Measurements from ENCODE around the gene NIM1K.
"Not testable (repeated sequence)": the region's sequence is repeated elsewhere in the genome, so short reads cannot be mapped to it uniquely, and the experiment has no call there.

NIM1K gene

DNA sequence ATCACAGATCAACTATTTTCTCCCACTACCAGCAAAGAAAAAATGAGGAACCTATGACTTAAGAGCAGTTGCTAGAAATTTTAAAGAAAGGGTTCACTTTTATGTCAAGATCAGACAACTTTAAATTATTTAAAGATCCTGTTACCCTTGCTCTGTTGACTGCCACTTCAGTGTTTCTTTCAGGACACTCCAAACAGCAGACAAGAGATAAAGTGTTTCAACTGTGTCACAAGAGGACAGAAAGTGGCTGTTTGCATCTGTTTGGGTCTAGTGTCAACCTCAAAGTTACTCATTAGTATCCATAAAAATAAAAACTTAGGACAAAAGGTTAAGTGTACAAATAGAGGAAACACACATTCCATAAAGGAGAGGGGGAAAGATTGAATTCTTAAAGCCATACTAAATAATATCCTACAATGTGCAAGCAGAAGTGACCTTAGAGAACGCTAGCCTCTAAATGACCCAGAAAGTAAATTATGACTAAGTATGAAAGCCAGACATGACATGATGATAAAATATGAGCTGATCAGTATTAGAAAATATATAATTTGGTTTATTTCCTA lies 96.3 kb downstream of the NIM1K start:
- DNase-seq (ENCODE audit: insufficient read length) = no peak
- no peak for TF ChIP-seq TAF1 (IDR thresholded peaks at IDR 0.05; ENCODE audit: borderline replicate concordance, low read depth, low read length)
- TF ChIP-seq POLR2AphosphoS5 (IDR thresholded peaks at IDR 0.05; ENCODE audit: low read depth, low read length) = no peak
- no peak for TF ChIP-seq POLR2A (IDR thresholded peaks at IDR 0.05; ENCODE audit: low read depth, low read length)
- FAIRE-seq = no peak

DNA sequence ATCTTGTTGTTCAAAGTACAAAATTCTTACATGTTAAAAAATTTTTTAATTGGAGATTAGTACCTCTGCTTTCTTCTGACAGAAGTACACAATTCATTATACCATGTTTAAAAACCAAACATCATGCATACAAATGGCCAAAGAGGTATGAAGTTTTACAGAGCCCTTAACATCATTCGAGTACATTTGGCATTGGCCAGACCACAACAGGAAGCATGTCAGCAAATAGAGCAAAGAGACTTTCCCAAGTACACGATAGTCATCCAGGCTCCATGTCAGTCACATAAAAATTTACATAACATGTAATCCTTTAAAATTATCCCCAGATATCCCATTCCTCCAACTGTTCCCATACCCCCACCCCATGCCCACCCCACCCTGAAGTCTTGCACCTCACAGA lies 98.7 kb downstream of the NIM1K start:
- no peak for FAIRE-seq
- TF ChIP-seq TAF1 (IDR thresholded peaks at IDR 0.05; ENCODE audit: borderline replicate concordance, low read depth, low read length) = no peak
- TF ChIP-seq POLR2AphosphoS5 (IDR thresholded peaks at IDR 0.05; ENCODE audit: low read depth, low read length) = no peak
- TF ChIP-seq POLR2A (IDR thresholded peaks at IDR 0.05; ENCODE audit: low read depth, low read length) = no peak
- no peak for DNase-seq (ENCODE audit: insufficient read length)

DNA sequence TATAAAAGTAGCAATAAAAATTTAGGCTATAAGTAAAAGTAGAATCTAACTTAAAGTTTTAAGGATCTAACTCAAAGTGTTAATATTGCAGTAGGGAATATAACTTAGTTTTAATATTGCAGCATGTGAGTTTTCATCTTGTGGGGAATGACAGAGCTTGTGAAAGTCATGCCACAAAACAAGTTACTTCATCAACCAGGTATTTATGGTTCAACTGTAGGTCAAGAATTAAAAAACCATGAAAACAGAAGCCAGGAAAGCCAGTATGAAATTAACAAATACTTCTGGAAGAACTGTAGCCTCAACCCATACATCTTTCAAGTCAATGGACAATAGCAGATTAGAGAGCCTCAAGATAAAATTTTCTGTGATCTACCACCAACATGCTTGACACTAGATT lies 102.2 kb downstream of the NIM1K start:
- DNase-seq (ENCODE audit: insufficient read length) (no peak), FAIRE-seq (no peak)
- TF ChIP-seq TAF1 (IDR thresholded peaks at IDR 0.05; ENCODE audit: borderline replicate concordance, low read depth, low read length) = no peak

DNA sequence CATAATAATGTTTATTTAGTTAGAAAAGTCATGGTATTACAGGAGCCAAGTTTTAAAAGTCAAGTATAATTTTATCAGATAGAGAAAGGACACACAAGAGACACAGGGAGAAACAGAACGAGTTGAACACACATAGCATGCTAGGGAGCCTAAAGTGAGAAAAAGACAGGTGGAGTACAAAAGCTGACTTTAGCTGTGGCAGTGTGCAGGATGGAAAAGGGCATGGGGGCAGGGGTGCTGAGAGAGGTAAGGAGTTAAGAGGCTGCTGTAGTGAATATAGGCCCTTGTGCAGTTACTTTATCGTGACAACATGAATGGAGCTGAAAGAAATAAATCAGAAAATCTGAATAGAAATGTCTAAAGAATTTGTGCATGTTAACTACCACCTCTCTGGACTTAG lies 103.2 kb downstream of the NIM1K start:
- TF ChIP-seq POLR2AphosphoS5 (IDR thresholded peaks at IDR 0.05; ENCODE audit: low read depth, low read length) = no peak
- TF ChIP-seq POLR2A (IDR thresholded peaks at IDR 0.05; ENCODE audit: low read depth, low read length) = no peak
- TF ChIP-seq TAF1 (IDR thresholded peaks at IDR 0.05; ENCODE audit: borderline replicate concordance, low read depth, low read length) = no peak
- no peak for FAIRE-seq
- DNase-seq (ENCODE audit: insufficient read length) = no peak

DNA sequence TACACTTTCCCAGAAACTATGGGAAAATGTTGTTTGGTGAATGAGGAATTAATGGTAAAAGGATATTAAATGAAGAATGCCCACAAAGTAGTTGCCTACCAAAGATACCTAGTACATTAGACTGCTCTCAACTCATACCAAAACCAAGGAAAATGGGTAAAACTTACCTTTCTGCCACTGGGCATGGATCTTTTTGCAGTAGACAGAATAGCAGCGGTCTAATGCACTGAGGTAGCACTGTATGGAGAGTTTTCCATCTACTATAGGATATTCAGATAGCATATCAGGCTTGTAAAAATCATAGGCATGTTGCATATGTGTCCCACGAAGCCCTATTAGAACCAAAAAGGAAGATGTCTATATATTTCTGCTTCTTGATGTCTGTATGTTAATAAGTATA lies 104.8 kb downstream of the NIM1K start:
- FAIRE-seq (no peak), DNase-seq (ENCODE audit: insufficient read length) (no peak)
- TF ChIP-seq POLR2AphosphoS5 (IDR thresholded peaks at IDR 0.05; ENCODE audit: low read depth, low read length) = no peak
- TF ChIP-seq TAF1 (IDR thresholded peaks at IDR 0.05; ENCODE audit: borderline replicate concordance, low read depth, low read length) = no peak
- no peak for TF ChIP-seq POLR2A (IDR thresholded peaks at IDR 0.05; ENCODE audit: low read depth, low read length)

DNA sequence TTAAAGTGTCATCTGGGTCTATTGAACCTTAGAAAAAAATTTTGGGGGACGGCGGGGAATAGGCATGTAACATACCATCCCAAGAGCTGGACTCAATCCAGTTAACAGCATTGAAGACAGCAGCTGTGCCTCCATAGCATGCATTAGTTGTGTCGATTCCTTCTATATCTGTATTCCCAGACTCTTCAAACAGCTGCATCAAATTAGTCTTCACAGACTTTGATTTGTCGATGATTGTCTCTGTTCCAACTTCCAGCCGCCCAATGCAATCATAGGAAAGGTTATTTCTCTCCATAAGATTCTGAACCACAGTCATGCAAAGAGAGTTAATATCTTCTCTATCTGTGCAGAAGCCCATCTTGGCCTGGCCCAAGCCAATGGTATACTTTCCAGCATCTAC lies 106.4 kb downstream of the NIM1K start:
- FAIRE-seq = no peak
- TF ChIP-seq TAF1 (IDR thresholded peaks at IDR 0.05; ENCODE audit: borderline replicate concordance, low read depth, low read length) (no peak), POLR2A (IDR thresholded peaks at IDR 0.05; ENCODE audit: low read depth, low read length) (no peak), POLR2AphosphoS5 (IDR thresholded peaks at IDR 0.05; ENCODE audit: low read depth, low read length) (no peak)
- no peak for DNase-seq (ENCODE audit: insufficient read length)

DNA sequence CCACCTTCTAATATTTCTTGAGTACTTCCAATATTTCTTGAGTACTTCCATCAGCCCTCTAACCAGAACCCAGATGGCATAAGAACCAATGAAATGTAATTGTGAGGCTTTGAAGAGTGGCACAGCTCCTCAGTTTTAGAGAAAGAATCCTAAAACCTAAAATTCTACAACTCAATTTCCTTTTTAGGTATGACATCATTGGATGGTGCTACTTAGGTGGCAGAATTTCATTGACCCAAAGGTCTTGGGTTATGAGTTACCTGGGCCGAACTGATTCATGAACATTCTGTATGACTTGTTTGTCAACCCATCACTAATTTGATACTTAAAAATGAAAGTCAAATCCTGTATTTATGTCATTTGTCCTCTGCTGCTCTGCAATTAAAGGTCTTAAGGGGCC lies 108.1 kb downstream of the NIM1K start:
- no peak for FAIRE-seq

DNA sequence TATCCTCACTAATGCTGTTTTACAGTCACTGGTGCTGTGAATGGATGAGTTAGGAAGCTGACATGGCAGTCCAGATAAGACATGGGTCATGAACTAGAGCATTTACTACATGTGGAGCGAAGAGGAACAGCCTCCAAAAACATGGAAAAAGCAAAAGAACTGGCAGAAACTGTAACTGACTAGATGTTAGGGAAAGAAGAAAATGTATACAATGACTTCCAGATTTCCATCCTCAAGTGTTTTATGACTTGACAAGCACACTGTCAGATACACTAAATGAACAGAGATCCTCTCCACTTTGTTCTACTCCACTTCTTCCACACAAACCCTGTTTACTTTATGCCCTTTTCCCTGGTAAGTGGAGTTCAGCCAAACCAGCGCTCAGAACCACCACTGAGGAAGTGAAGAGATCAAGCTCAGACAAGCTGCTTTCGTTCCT lies 109.6 kb downstream of the NIM1K start:
- FAIRE-seq (no peak), DNase-seq (ENCODE audit: insufficient read length) (no peak)
- TF ChIP-seq TAF1 (IDR thresholded peaks at IDR 0.05; ENCODE audit: borderline replicate concordance, low read depth, low read length) = no peak
- no peak for TF ChIP-seq POLR2A (IDR thresholded peaks at IDR 0.05; ENCODE audit: low read depth, low read length)

More for the DNA sequence above, 108.1 kb downstream of the NIM1K start:
- no peak for TF ChIP-seq POLR2AphosphoS5 (IDR thresholded peaks at IDR 0.05; ENCODE audit: low read depth, low read length)
- no peak for TF ChIP-seq TAF1 (IDR thresholded peaks at IDR 0.05; ENCODE audit: borderline replicate concordance, low read depth, low read length)
- TF ChIP-seq POLR2A (IDR thresholded peaks at IDR 0.05; ENCODE audit: low read depth, low read length) = no peak
- DNase-seq (ENCODE audit: insufficient read length) = no peak

DNA sequence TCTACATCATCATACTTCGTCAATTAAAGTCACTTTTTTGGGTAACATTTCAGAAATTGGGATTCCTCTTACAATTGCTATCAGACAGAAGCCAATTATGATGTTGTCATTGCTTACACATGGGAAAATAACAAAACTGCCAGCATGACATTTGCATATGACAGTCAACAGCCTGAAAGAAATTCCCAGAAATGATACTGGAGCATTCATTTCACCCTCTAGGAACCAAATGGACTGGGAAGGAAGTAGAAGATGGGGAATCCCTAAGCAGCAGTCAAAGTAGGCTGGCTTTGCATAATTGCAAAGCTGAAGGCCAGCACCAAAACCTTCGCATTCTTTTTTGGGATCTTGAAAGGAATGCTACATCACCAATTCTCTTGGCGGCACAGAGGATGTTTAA lies 110.5 kb downstream of the NIM1K start:
- DNase-seq (ENCODE audit: insufficient read length) (no peak), FAIRE-seq (no peak)
- TF ChIP-seq TAF1 (IDR thresholded peaks at IDR 0.05; ENCODE audit: borderline replicate concordance, low read depth, low read length) (no peak), POLR2AphosphoS5 (IDR thresholded peaks at IDR 0.05; ENCODE audit: low read depth, low read length) (no peak), POLR2A (IDR thresholded peaks at IDR 0.05; ENCODE audit: low read depth, low read length) (no peak)

DNA sequence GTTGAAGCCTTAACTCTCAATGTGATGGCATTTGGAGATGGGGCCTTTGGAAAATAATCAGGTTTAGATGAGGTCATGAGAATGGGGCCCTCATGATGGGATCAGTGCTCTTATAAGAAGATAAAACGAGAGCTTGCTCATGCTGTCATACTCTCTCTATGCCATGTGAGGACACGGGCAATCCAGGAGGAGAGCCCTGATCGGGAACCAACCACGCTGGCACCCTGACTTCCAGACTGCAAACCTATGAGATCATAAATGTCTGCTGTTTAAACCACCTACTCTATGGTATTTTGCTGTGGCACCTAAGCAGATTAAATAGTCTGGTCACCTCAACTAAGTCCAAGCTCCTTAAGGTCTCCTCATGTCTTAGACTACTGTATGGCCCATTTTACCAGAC lies 111.2 kb downstream of the NIM1K start:
- FAIRE-seq (no peak), DNase-seq (ENCODE audit: insufficient read length) (no peak)
- TF ChIP-seq POLR2A (IDR thresholded peaks at IDR 0.05; ENCODE audit: low read depth, low read length) (no peak), POLR2AphosphoS5 (IDR thresholded peaks at IDR 0.05; ENCODE audit: low read depth, low read length) (no peak), TAF1 (IDR thresholded peaks at IDR 0.05; ENCODE audit: borderline replicate concordance, low read depth, low read length) (no peak)

DNA sequence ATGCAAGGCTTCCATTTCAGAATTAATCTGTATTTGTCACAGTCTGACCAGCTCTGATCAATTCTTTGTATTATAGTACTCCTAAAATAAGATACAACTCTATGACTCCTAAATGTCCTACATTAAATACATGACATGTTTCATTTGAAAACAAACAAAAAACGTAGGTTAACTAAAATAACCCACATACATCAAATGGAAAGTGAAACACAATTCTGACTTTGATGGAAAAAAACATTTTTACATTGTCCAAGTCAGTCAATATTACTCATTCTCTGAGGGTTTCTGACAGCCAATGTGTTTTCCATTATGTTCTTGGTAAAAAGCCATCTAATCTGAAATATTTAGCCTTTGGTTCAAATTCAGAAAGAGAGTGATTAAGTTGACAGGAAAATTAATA lies 112.5 kb downstream of the NIM1K start:
- no peak for FAIRE-seq
- TF ChIP-seq POLR2A (IDR thresholded peaks at IDR 0.05; ENCODE audit: low read depth, low read length) (no peak), POLR2AphosphoS5 (IDR thresholded peaks at IDR 0.05; ENCODE audit: low read depth, low read length) (no peak), TAF1 (IDR thresholded peaks at IDR 0.05; ENCODE audit: borderline replicate concordance, low read depth, low read length) (no peak)

DNA sequence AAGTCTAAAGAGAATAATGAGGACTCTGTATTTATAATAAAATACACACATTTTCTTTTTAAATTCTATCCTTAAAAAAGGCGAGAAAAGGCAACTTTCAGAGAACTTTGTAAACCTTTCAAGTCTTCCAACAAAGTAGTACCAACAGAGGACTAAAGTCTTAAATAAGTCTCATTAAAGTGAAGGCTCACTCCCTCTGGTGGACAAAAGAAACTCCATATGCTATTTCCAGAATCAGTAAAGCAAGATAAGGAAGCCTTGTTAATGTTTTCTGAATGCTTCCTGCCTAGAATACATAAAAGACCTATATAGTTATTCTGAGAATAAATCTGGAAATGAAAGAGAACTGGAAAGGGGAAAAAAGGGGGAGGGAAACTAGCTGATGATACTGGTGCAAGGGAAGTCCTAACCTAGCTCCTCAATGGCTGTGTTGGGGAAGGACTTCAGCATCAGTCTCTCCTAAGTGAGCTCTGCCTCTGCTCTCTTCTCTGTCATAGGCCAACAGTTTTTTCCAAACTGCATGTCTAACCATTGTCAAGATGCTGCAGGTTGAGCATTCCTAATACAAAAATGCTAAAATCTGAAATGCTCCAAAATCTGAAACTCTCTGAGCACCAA lies 114.0 kb downstream of the NIM1K start:
- DNase-seq (ENCODE audit: insufficient read length) (no peak), FAIRE-seq (no peak)
- TF ChIP-seq POLR2AphosphoS5 (IDR thresholded peaks at IDR 0.05; ENCODE audit: low read depth, low read length) (no peak), POLR2A (IDR thresholded peaks at IDR 0.05; ENCODE audit: low read depth, low read length) (no peak), TAF1 (IDR thresholded peaks at IDR 0.05; ENCODE audit: borderline replicate concordance, low read depth, low read length) (no peak)

More for the DNA sequence above, 112.5 kb downstream of the NIM1K start:
- DNase-seq (ENCODE audit: insufficient read length) = no peak

DNA sequence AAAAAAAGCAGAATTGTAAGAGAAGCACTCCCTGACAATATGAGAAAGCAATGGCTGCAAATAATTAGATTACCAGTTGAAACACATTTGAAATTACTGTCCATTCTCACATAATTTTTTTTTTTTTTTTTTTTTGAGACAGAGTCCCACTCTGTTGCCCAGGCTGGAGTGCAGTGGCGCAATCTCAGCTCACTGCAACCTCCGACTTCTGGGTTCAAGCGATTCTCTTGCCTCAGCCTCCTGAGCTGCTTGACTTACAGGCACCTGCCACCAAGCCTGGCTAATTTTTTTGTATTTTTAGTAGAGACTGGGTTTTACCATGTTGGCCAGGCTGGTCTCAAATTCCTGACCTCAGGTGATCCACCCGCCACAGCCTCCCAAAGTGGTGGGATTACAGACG lies 114.9 kb downstream of the NIM1K start:
- DNase-seq (ENCODE audit: insufficient read length); FAIRE-seq: not testable (repeated sequence)
